ENCODE data around the gene FURIN.

GRCh38 chr15:90931575-90931827 is 63.1 kb downstream of the FURIN start:
- TF ChIP-seq CTCF (conservative IDR thresholded peaks at IDR 0.05 in 1 of 2, IDR thresholded peaks at IDR 0.05 in 1 of 2; ENCODE audit: low read depth in 1 of 2, low read length in 2 of 2) (no peak), EZH2 (IDR thresholded peaks at IDR 0.05; ENCODE audit: low read length, missing control alignments) (no peak)

All from fibroblast of lung (primary cell).